ENCODE data around the gene LCTL. TPM values are rescaled to one million over a fixed set of nuclear protein-coding genes. Genes with fewer than 3 reads are reported as not detected.
"Not testable (repeated sequence)": the region's sequence is repeated elsewhere in the genome, so short reads cannot be mapped to it uniquely, and the experiment has no call there.

Gene LCTL
- total RNA-seq, 1 donor from 2014 or later = not detected

GRCh38 chr15:66502491-66502890, 63.3 kb downstream of the LCTL start:
- DNase-seq (ENCODE audit: low spot score) = no peak

- DNase-seq (ENCODE audit: low spot score) = not testable (repeated sequence)
Observed at GRCh38 chr15:66500346-66500745, 65.5 kb downstream of the LCTL start.

- no peak for DNase-seq (ENCODE audit: low spot score)
Observed at GRCh38 chr15:66498501-66499386, 67.1 kb downstream of the LCTL start.

Other genes with a start within 250 kb of the LCTL start
- gene TIPIN, start 209.3 kb downstream of the LCTL start, total RNA-seq = 4.0 TPM
- 48.2 TPM for gene MAP2K1, start 179.1 kb downstream of the LCTL start, total RNA-seq
- gene SNAPC5, start 68.2 kb downstream of the LCTL start, total RNA-seq = 22.2 TPM
- gene RPL4, start 61.1 kb downstream of the LCTL start, total RNA-seq = 1,437 TPM
- gene ZWILCH, start 60.7 kb downstream of the LCTL start, total RNA-seq = 5.3 TPM
- 50.5 TPM for gene SMAD6, start 136.2 kb upstream of the LCTL start, total RNA-seq